ENCODE measurements around the gene LSM14A.

DNA sequence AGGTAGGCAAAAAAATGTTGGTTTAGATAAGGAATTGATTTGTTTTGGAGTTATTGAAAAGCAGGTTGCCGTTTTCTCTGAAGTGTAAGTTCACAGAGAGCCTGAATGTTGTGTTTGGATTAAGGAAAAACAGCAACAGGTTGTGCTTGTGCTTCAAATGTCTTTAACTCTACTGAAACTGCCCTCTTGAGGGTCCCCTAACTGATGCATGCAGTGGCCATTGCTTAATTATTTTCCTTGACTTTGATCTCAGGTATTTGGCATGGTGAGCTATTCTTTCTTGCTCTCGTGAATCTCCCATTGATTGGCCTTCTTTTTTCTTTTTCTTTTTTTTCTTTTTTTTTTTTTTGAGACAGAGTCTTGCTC lies 85.2 kb downstream of the LSM14A start:
- TF ChIP-seq, protein P1, sequence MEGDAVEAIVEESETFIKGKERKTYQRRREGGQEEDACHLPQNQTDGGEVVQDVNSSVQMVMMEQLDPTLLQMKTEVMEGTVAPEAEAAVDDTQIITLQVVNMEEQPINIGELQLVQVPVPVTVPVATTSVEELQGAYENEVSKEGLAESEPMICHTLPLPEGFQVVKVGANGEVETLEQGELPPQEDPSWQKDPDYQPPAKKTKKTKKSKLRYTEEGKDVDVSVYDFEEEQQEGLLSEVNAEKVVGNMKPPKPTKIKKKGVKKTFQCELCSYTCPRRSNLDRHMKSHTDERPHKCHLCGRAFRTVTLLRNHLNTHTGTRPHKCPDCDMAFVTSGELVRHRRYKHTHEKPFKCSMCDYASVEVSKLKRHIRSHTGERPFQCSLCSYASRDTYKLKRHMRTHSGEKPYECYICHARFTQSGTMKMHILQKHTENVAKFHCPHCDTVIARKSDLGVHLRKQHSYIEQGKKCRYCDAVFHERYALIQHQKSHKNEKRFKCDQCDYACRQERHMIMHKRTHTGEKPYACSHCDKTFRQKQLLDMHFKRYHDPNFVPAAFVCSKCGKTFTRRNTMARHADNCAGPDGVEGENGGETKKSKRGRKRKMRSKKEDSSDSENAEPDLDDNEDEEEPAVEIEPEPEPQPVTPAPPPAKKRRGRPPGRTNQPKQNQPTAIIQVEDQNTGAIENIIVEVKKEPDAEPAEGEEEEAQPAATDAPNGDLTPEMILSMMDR (conservative IDR thresholded peaks at IDR 0.05; ENCODE audit: low read length), result no peak
- TF ChIP-seq EZH2phosphoT487 (IDR thresholded peaks at IDR 0.05; ENCODE audit: borderline replicate concordance), result no peak
